ENCODE data around the gene METTL4. TPM values are rescaled to one million over a fixed set of nuclear protein-coding genes. Genes with fewer than 3 reads are reported as not detected.

Gene METTL4
- total and polyA plus RNA-seq, 12 donors, result 3.9 to 9.9 (median 5.4) TPM

DNA sequence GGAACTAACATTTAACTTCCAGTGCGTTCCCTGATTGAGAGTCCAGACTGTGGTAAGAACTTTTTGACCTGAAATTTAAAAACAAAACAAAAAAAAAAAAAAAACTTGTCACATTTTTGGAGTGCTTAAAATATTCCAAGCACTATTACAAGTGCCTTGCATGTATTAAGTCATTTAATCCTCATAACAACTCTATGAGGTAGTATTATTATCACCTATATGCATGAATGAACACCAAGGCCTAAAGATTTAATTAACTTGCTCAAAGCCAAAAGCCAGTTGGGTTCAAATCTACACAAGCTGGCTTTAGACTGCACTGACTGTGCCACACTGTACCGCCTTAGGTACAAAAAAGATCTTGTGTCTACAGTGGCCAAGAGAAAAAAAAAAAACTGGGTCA lies 35.2 kb downstream of the METTL4 start:
- Histone ChIP-seq H3K4me3 (no peak overlapping the region), H3K27me3 (no peaks in the 10 kb centered on the region), H3K36me3 (peaks cover 0 to 32% (median 0%) of the 10 kb centered on the region in 9 donors), H3K27ac (peak overlapping the region in 2 of 10 donors; percentile 7 to 22), H3K4me1 (no peaks in the 10 kb centered on the region), H3K9me3 (peaks cover 0 to 11% (median 0%) of the 10 kb centered on the region in 11 donors)
- 74 to 96% methylated on average over 2 of the region's 2 CpGs for WGBS, 2 donors
- TF ChIP-seq, protein P1, sequence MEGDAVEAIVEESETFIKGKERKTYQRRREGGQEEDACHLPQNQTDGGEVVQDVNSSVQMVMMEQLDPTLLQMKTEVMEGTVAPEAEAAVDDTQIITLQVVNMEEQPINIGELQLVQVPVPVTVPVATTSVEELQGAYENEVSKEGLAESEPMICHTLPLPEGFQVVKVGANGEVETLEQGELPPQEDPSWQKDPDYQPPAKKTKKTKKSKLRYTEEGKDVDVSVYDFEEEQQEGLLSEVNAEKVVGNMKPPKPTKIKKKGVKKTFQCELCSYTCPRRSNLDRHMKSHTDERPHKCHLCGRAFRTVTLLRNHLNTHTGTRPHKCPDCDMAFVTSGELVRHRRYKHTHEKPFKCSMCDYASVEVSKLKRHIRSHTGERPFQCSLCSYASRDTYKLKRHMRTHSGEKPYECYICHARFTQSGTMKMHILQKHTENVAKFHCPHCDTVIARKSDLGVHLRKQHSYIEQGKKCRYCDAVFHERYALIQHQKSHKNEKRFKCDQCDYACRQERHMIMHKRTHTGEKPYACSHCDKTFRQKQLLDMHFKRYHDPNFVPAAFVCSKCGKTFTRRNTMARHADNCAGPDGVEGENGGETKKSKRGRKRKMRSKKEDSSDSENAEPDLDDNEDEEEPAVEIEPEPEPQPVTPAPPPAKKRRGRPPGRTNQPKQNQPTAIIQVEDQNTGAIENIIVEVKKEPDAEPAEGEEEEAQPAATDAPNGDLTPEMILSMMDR (IDR thresholded peaks at IDR 0.05), result no peak
- ATAC-seq (no peak), DNase-seq (no peak)
- intact Hi-C loops (cut with DNase I), result loop anchor here in 2 of 10 donors (5.0 to 10.0 kb wide), 2 partner anchors 429 to 431 kb away; no protein-coding TSS in a partner anchor

DNA sequence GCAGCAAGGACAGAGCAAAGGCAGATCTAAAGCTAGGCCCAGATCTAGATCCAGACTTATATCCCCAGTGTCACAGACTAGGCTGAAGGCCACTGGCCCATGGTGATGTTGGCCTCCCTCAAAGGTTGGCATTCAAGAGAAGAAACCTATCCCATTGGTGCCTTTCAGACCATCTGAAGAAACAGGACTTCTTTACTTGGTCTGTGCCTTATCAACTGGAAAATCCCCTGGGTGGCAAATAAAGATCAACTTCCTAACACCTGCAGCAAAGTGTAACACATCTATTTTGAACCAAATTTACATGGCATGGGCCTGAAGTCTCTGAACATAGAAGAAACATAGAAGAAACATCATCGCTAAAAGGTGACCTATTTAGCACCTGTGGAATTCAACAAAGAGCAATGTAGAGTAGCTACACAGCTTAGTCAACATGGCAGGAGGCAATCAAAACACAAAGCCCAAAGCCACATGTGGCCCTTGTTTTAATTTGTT lies 35.8 kb downstream of the METTL4 start:
- Histone ChIP-seq H3K4me3 (no peak overlapping the region), H3K36me3 (peaks cover 0 to 29% (median 0%) of the 10 kb centered on the region in 9 donors), H3K27me3 (no peaks in the 10 kb centered on the region), H3K9me3 (peaks cover 0 to 11% (median 0%) of the 10 kb centered on the region in 11 donors), H3K27ac (no peak overlapping the region), H3K4me1 (no peaks in the 10 kb centered on the region)
- DNase-seq, result no peak
- WGBS, 2 donors, result 97 to 100% methylated on average over 1 of the region's 1 CpG
- no peak for ATAC-seq
- intact Hi-C loops (cut with DNase I), result loop anchor here in 2 of 10 donors (5.0 to 10.0 kb wide), 2 partner anchors 428 to 431 kb away; no protein-coding TSS in a partner anchor
- TF ChIP-seq, protein P1 (IDR thresholded peaks at IDR 0.05), result no peak

DNA sequence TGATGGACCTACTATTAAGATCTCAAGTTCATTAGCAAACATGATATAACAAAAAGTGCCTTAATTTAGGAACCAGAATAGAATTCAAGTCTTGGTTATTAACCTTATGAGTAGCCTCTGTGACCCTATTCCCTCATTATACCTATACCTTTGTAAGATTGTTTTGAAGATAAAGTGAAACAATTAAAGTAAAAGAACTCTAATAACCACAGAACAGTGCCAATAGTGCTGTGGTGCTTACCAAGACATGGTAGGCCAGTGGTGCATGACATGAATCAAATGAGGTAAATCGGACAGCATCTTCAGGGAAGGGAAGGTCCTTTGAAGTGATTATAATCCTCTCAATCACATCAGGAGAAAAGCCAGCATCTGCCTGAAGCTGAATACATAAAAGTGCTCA lies 36.4 kb downstream of the METTL4 start:
- peaks cover 0 to 29% (median 0%) of the 10 kb centered on the region in 9 donors for H3K36me3 ChIP-seq
- ATAC-seq, result no peak
- H3K27me3 ChIP-seq, result no peaks in the 10 kb centered on the region
- no peaks in the 10 kb centered on the region for H3K4me1 ChIP-seq
- TF ChIP-seq, protein P1 (IDR thresholded peaks at IDR 0.05), result no peak
- H3K4me3 ChIP-seq, result no peak overlapping the region
- intact Hi-C loops (cut with DNase I), result loop anchor here in 2 of 10 donors (5.0 to 10.0 kb wide), 2 partner anchors 428 to 430 kb away; no protein-coding TSS in a partner anchor
- DNase-seq, result no peak
- 100% methylated on average over 1 of the region's 1 CpG for WGBS, 2 donors
- peaks cover 0 to 11% (median 0%) of the 10 kb centered on the region in 11 donors for H3K9me3 ChIP-seq
- no peak overlapping the region for H3K27ac ChIP-seq

DNA sequence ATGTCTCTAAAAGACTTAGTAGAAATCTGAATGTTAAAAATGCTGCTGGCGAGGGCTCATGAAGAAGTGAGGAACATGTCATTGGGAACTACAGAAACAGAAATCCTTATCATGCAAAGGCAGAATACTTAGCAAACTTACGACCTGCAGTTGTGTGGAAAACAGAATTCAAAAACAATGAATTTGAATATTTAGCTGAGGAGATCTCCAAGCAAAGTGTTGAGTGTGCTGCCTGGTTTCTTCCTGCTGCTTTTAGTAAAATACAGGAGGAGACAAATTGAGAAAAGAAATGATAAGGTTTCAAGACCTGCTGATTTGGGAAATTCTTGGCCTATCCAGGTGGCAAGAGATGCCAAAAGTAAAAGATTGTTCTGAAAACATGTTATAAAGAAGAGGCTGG lies 38.5 kb downstream of the METTL4 start:
- Histone ChIP-seq H3K4me1 (no peaks in the 10 kb centered on the region), H3K36me3 (peaks cover 0 to 16% (median 0%) of the 10 kb centered on the region in 9 donors), H3K9me3 (peaks cover 0 to 11% (median 0%) of the 10 kb centered on the region in 11 donors), H3K27ac (no peak overlapping the region), H3K27me3 (no peaks in the 10 kb centered on the region), H3K4me3 (no peak overlapping the region)
- TF ChIP-seq, protein P1 (IDR thresholded peaks at IDR 0.05), result no peak
- WGBS, 2 donors, result 96 to 98% methylated on average over 2 of the region's 2 CpGs
- DNase-seq, result no peak
- intact Hi-C loops (cut with DNase I), result loop anchor here in 1 of 10 donors (10.0 kb wide), 1 partner anchor 428 kb away; no protein-coding TSS in a partner anchor
- ATAC-seq, result no peak

All from heart right ventricle (tissue), 16 donors.